Measurements from ENCODE around the gene PPP6R3. TPM values are rescaled to one million over a fixed set of nuclear protein-coding genes. Genes with fewer than 3 reads are reported as not detected.
A peak's percentile ranks its signal among the peaks of the same experiment; 100 is the strongest.
"Not testable (repeated sequence)": the region's sequence is repeated elsewhere in the genome, so short reads cannot be mapped to it uniquely, and the experiment has no call there.

PPP6R3 gene
- total and polyA plus RNA-seq, 2 experiments from 2014 or later, result 41.9 to 118 TPM

GRCh38 chr11:68447015-68447801 is 13.3 kb upstream of the PPP6R3 start:
- no peak overlapping the region for H3K27ac ChIP-seq
- peak; percentile 77 to 81 for DNase-seq (ENCODE audit: low read depth in 1 of 2, low spot score in 1 of 2)
- H3K27me3 ChIP-seq, result no peaks in the 10 kb centered on the region
- no peaks in the 10 kb centered on the region for H3K4me1 ChIP-seq (ENCODE audit: low read depth)
- no peak overlapping the region for H3K4me3 ChIP-seq
- TF ChIP-seq CTCF (IDR thresholded peaks at IDR 0.05; ENCODE audit: low read depth, low read length), result peak; percentile 84
- no peaks in the 10 kb centered on the region for H3K9me3 ChIP-seq (ENCODE audit: low read depth)
- peaks cover 2% of the 10 kb centered on the region for H3K36me3 ChIP-seq

GRCh38 chr11:68447914-68448313 is 12.6 kb upstream of the PPP6R3 start:
- not testable (repeated sequence) for H3K4me3 ChIP-seq; H3K9me3 ChIP-seq (ENCODE audit: low read depth); H3K27ac ChIP-seq; H3K36me3 ChIP-seq; H3K4me1 ChIP-seq (ENCODE audit: low read depth); H3K27me3 ChIP-seq; DNase-seq (ENCODE audit: low read depth in 1 of 2, low spot score in 1 of 2)

- Histone ChIP-seq H3K4me3 (no peak overlapping the region), H3K9me3 (ENCODE audit: low read depth) (no peaks in the 10 kb centered on the region), H3K27me3 (no peaks in the 10 kb centered on the region), H3K4me1 (ENCODE audit: low read depth) (no peaks in the 10 kb centered on the region), H3K36me3 (peaks cover 2% of the 10 kb centered on the region), H3K27ac (no peak overlapping the region)
- TF ChIP-seq CTCF (IDR thresholded peaks at IDR 0.05; ENCODE audit: low read depth, low read length), result no peak
- DNase-seq (ENCODE audit: low read depth in 1 of 2, low spot score in 1 of 2), result no peak
Observed at GRCh38 chr11:68448604-68449011, 11.9 kb upstream of the PPP6R3 start.

- DNase-seq (ENCODE audit: low read depth in 1 of 2, low spot score in 1 of 2), result no peak
- Histone ChIP-seq H3K36me3 (peaks cover 2% of the 10 kb centered on the region), H3K27ac (no peak overlapping the region), H3K4me1 (ENCODE audit: low read depth) (no peaks in the 10 kb centered on the region), H3K27me3 (no peaks in the 10 kb centered on the region), H3K4me3 (no peak overlapping the region), H3K9me3 (ENCODE audit: low read depth) (no peaks in the 10 kb centered on the region)
- no peak for TF ChIP-seq CTCF (IDR thresholded peaks at IDR 0.05; ENCODE audit: low read depth, low read length)
Observed at GRCh38 chr11:68449951-68450350, 10.6 kb upstream of the PPP6R3 start.

GRCh38 chr11:68450711-68451110 is 9.8 kb upstream of the PPP6R3 start:
- no peak for DNase-seq (ENCODE audit: low read depth in 1 of 2, low spot score in 1 of 2)
- H3K27me3 ChIP-seq, result no peaks in the 10 kb centered on the region
- no peak overlapping the region for H3K27ac ChIP-seq
- no peak overlapping the region for H3K4me3 ChIP-seq
- TF ChIP-seq CTCF (IDR thresholded peaks at IDR 0.05; ENCODE audit: low read depth, low read length), result no peak
- no peaks in the 10 kb centered on the region for H3K4me1 ChIP-seq (ENCODE audit: low read depth)
- H3K36me3 ChIP-seq, result peaks cover 2% of the 10 kb centered on the region
- H3K9me3 ChIP-seq (ENCODE audit: low read depth), result no peaks in the 10 kb centered on the region

GRCh38 chr11:68454767-68455166 is 5.8 kb upstream of the PPP6R3 start:
- Histone ChIP-seq H3K9me3 (ENCODE audit: low read depth) (no peaks in the 10 kb centered on the region), H3K4me1 (ENCODE audit: low read depth) (no peaks in the 10 kb centered on the region), H3K4me3 (no peak overlapping the region), H3K36me3 (no peaks in the 10 kb centered on the region), H3K27ac (no peak overlapping the region), H3K27me3 (no peaks in the 10 kb centered on the region)
- no peak for DNase-seq (ENCODE audit: low read depth in 1 of 2, low spot score in 1 of 2)
- no peak for TF ChIP-seq CTCF (IDR thresholded peaks at IDR 0.05; ENCODE audit: low read depth, low read length)

All from cardiac muscle cell (in vitro differentiated cells and primary cell).